ENCODE data around the gene LIME1.

DNA sequence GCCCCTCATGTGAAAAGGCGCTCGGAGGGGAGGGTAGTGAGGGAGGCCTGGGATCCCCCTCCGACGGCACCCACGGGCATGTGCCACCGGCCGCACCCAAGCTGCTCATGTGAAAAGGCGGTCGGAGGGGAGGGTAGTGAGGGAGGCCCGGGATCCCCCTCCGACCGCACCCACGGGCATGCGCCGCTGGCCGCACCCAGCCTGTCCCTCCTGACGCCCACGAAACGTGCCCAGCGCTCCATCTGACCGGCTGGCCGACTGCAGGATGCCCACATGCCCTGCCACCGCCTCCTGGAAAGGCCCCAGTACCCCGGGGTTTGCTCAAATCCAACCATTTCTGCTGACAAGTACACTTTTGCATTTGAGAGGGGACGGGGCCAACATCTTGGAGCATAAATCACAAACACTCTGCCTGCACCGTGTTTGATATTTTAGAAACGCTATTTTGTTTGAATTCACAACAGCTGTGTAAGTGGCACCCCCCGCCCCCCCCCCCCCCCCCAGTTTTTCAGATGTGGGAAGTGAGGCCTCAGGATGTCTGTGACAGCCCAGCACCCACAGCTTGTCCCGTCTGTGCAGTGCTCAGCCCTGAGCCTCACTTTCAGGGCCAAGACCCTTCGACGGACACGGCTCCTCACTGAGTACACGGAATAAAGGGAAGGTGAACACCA lies 37.2 kb downstream of the LIME1 start:
- TF ChIP-seq CTCF (IDR thresholded peaks at IDR 0.05) (no peak), POLR2A (IDR thresholded peaks at IDR 0.05) (no peak)
